GM19467 (cell line): ENCODE measurements around the gene DNAH1.

ENCODE experiments used
- ATAC-seq: cut with Tn5 transposase; IDR thresholded peaks from one replicate; pipeline ENCODE4 v1.9.1; 2021; ENCODE audit warnings: mild to moderate bottlenecking, moderate library complexity; ENCODE audit not compliant: unreplicated experiment

The DNAH1 gene

GRCh38 chr3:52401021-52401420, 84.9 kb downstream of the DNAH1 start:
- ATAC-seq = no peak

- no peak for ATAC-seq
Measured at GRCh38 chr3:52401551-52401950, 85.4 kb downstream of the DNAH1 start.

- ATAC-seq = no peak
Measured at GRCh38 chr3:52402101-52402521, 86.0 kb downstream of the DNAH1 start.

GRCh38 chr3:52402706-52403270, 86.7 kb downstream of the DNAH1 start:
- ATAC-seq = no peak

GRCh38 chr3:52403271-52403841, 87.2 kb downstream of the DNAH1 start:
- ATAC-seq = no peak

GRCh38 chr3:52403955-52404354, 87.8 kb downstream of the DNAH1 start:
- ATAC-seq = no peak

- no peak for ATAC-seq
Measured at GRCh38 chr3:52404391-52404790, 88.3 kb downstream of the DNAH1 start.

- no peak for ATAC-seq
Measured at GRCh38 chr3:52405066-52405465, 88.9 kb downstream of the DNAH1 start.

- ATAC-seq = no peak
Measured at GRCh38 chr3:52405601-52406110, 89.5 kb downstream of the DNAH1 start.

- no peak for ATAC-seq
Measured at GRCh38 chr3:52406231-52406661, 90.1 kb downstream of the DNAH1 start.

GRCh38 chr3:52406791-52407510, 90.8 kb downstream of the DNAH1 start:
- ATAC-seq = no peak

- no peak for ATAC-seq
Measured at GRCh38 chr3:52407779-52408178, 91.7 kb downstream of the DNAH1 start.

GRCh38 chr3:52408466-52408865, 92.3 kb downstream of the DNAH1 start:
- no peak for ATAC-seq

GRCh38 chr3:52415800-52416199, 99.7 kb downstream of the DNAH1 start:
- ATAC-seq = no peak

- ATAC-seq = no peak
Measured at GRCh38 chr3:52420388-52420787, 104.3 kb downstream of the DNAH1 start.

- no peak for ATAC-seq
Measured at GRCh38 chr3:52422669-52423068, 106.5 kb downstream of the DNAH1 start.

- no peak for ATAC-seq
Measured at GRCh38 chr3:52423173-52423572, 107.1 kb downstream of the DNAH1 start.

GRCh38 chr3:52428151-52429005, 112.3 kb downstream of the DNAH1 start:
- no peak for ATAC-seq

- no peak for ATAC-seq
Measured at GRCh38 chr3:52429031-52429430, 112.9 kb downstream of the DNAH1 start.

GRCh38 chr3:52429779-52430415, 113.8 kb downstream of the DNAH1 start:
- no peak for ATAC-seq

GRCh38 chr3:52430416-52430810, 114.3 kb downstream of the DNAH1 start:
- ATAC-seq = no peak
